A549 (cell line): Measurements from ENCODE around the gene FAM53B. TPM values are rescaled to one million over a fixed set of nuclear protein-coding genes. Genes with fewer than 3 reads are reported as not detected.

Experiments used
- ATAC-seq, 2 experiments: fragments of 200-7000 bp in 1 of 2; fragments of >200 bp in 1 of 2; cut with Nextera tagmentation in 1 of 2; cut with Tn5 transposase in 1 of 2; 3 replicates each; pipeline versions ENCODE4 v1.8.0 to v1.9.1; 2018 to 2020; ENCODE audit warnings: mild to moderate bottlenecking in 1 of 2, moderate library complexity in 1 of 2
- CTCF ChIA-PET: fragments of 300-600 bp; sonication (Branson Sonifier 250); formaldehyde crosslinking; extraction: SDS; loops from one replicate; lab custom pipeline; 2021; ENCODE audit warnings: antibody characterized with exemption, inconsistent platforms; lab: Yijun Ruan, JAX
- POLR2A ChIA-PET: fragments of 350-600 bp; formaldehyde crosslinking; extraction: SDS; loops from one replicate; lab custom pipeline; 2021; ENCODE audit warnings: antibody characterized with exemption, inconsistent platforms; lab: Yijun Ruan, JAX
- DNase-seq, 2 experiments: peaks; one replicate each; pipeline versions ENCODE4 v3.0.0 to v3.0.0-alpha.2; 2011 to 2016; ENCODE audit warnings: low read depth in 1 of 2, low spot score in 1 of 2
- FAIRE-seq: peaks from 2 replicates; lab custom pipeline; 2011; peaks lifted over from hg19 to GRCh38; lab: Jason Lieb, UNC
- H3K27ac ChIP-seq, 2 experiments: fragments of >200 bp; sonication (Bioruptor Twin); formaldehyde crosslinking; 3 replicates each; pipeline ENCODE4 v1.5.1; 2016 to 2017
- H3K4me1 ChIP-seq: fragments of >200 bp; sonication (Bioruptor Twin); formaldehyde crosslinking; 3 replicates; pipeline ENCODE4 v1.6.1; 2016
- H3K4me2 ChIP-seq: fragments of >200 bp; sonication (Bioruptor Twin); formaldehyde crosslinking; 3 replicates; pipeline ENCODE4 v1.6.1; 2016
- H3K4me3 ChIP-seq: fragments of >200 bp; sonication (Bioruptor Twin); formaldehyde crosslinking; 3 replicates; pipeline ENCODE4 v1.5.1; 2016
- H3K9me3 ChIP-seq: fragments of >200 bp; sonication (Bioruptor Twin); formaldehyde crosslinking; 3 replicates; pipeline ENCODE4 v1.6.1; 2016
- BHLHE40 ChIP-seq: IDR thresholded peaks from 2 replicates; pipeline ENCODE4 v1.6.1; 2012; ENCODE audit warnings: low read depth, low read length, inconsistent platforms
- CBX2 ChIP-seq: fragments of 200-600 bp; sonication (generic); IDR thresholded peaks from 2 replicates; pipeline ENCODE4 v1.6.1; 2016; ENCODE audit warnings: low read depth, mild to moderate bottlenecking, borderline replicate concordance
- CHD2 ChIP-seq: fragments of 150-350 bp; IDR thresholded peaks from 2 replicates; pipeline ENCODE4 v1.6.1; 2014; ENCODE audit warnings: low read length; ENCODE audit not compliant: partially characterized antibody
- EHF ChIP-seq: fragments of 250-450 bp; sonication (Bioruptor Pico); IDR thresholded peaks from 2 replicates; pipeline ENCODE4 v1.5.0; 2020; ENCODE audit warnings: mild to moderate bottlenecking
- EHMT2 ChIP-seq: fragments of 200-600 bp; sonication (generic); IDR thresholded peaks from 2 replicates; pipeline ENCODE4 v1.6.1; 2016; ENCODE audit warnings: antibody characterized with exemption, low read depth, mild to moderate bottlenecking, moderate library complexity
- EP300 ChIP-seq, 2 experiments: fragments of >200 bp; sonication (Bioruptor Twin); formaldehyde crosslinking; IDR thresholded peaks; 2 replicates in 1 of 2; 3 replicates in 1 of 2; pipeline ENCODE4 v1.6.1; 2016 to 2017
- FOXS1 ChIP-seq: fragments of 250-450 bp; sonication (Bioruptor Pico); IDR thresholded peaks from 2 replicates; pipeline ENCODE4 v1.5.0; 2020; ENCODE audit warnings: mild to moderate bottlenecking, moderate library complexity
- HDAC2 ChIP-seq: fragments of 200-600 bp; sonication (generic); IDR thresholded peaks from 2 replicates; pipeline ENCODE4 v1.6.1; 2016
- HEYL ChIP-seq: fragments of 250-450 bp; sonication (Bioruptor Pico); IDR thresholded peaks from 2 replicates; pipeline ENCODE4 v1.8.0; 2021; ENCODE audit warnings: mild to moderate bottlenecking, moderate library complexity
- JUN ChIP-seq, 2 experiments: fragments of >200 bp; sonication (Bioruptor Twin); formaldehyde crosslinking; IDR thresholded peaks; 2 replicates in 1 of 2; 3 replicates in 1 of 2; pipeline ENCODE4 v1.6.1; 2016 to 2017
- JUNB ChIP-seq: fragments of >200 bp; sonication (Bioruptor Twin); formaldehyde crosslinking; IDR thresholded peaks from 2 replicates; pipeline ENCODE4 v1.6.1; 2016
- KDM5A ChIP-seq: fragments of 200-600 bp; sonication (generic); IDR thresholded peaks from 2 replicates; pipeline ENCODE4 v1.6.1; 2016; ENCODE audit warnings: antibody characterized with exemption, mild to moderate bottlenecking
- NFE2L2 ChIP-seq: fragments of 150-350 bp; conservative IDR thresholded peaks from 2 replicates; pipeline ENCODE4 v1.6.1; 2014; ENCODE audit warnings: low read length
- PHF8 ChIP-seq: fragments of 200-600 bp; sonication (generic); IDR thresholded peaks from 2 replicates; pipeline ENCODE4 v1.6.1; 2016; ENCODE audit warnings: low read depth, mild to moderate bottlenecking, antibody characterized with exemption, moderate library complexity, borderline replicate concordance
- POLR2AphosphoS2 ChIP-seq: conservative IDR thresholded peaks from 2 replicates; pipeline ENCODE4 v1.6.1; 2012; ENCODE audit warnings: low read length, improper control_type of control experiment, inconsistent platforms
- RCOR1 ChIP-seq: fragments of 150-350 bp; IDR thresholded peaks from 2 replicates; pipeline ENCODE4 v1.6.1; 2014; ENCODE audit warnings: antibody characterized with exemption, low read length, low read depth
- RFX5 ChIP-seq: fragments of 450-650 bp; IDR thresholded peaks from 2 replicates; pipeline ENCODE4 v1.7.1; 2014; ENCODE audit warnings: antibody characterized with exemption, mild to moderate bottlenecking, moderate library complexity
- RNF2 ChIP-seq: fragments of 200-600 bp; sonication (generic); IDR thresholded peaks from 2 replicates; pipeline ENCODE4 v1.6.1; 2016; ENCODE audit warnings: low read depth, mild to moderate bottlenecking, antibody characterized with exemption, moderate library complexity, borderline replicate concordance
- SMC3 ChIP-seq: fragments of >200 bp; sonication (Bioruptor Twin); formaldehyde crosslinking; IDR thresholded peaks from 3 replicates; pipeline ENCODE4 v1.6.1; 2018; ENCODE audit warnings: inconsistent platforms
- TFCP2L1 ChIP-seq: fragments of 250-450 bp; sonication (Bioruptor Pico); IDR thresholded peaks from 2 replicates; pipeline ENCODE4 v1.5.0; 2021; ENCODE audit warnings: mild to moderate bottlenecking
- ZSCAN20 ChIP-seq: fragments of 250-450 bp; sonication (Bioruptor Pico); IDR thresholded peaks from 2 replicates; pipeline ENCODE4 v1.8.0; 2022; ENCODE audit warnings: mild to moderate bottlenecking, moderate library complexity
- WGBS: methylation state at CpG from one replicate; pipeline ENCODE4 v1.1.6; 2017; ENCODE audit errors: missing lambda C conversion rate; 5-methylcytosine and 5-hydroxymethylcytosine counted together
- polyA plus RNA-seq, 4 experiments: library from polyadenylated mRNA; depleted of rRNA in 3 of 4; stranded (reverse); fragments of >200 nt; fragmentation: RNase III in 1 of 4; extraction: RNeasy Plus Mini Kit Qiagen cat#74134 plus additional on column Dnase treatment in 1 of 4; gene quantifications; 2 replicates in 3 of 4; 3 replicates in 1 of 4; pipeline ENCODE4 v1.2.3, GENCODE V29; 2011 to 2017
- TF ChIP-seq, protein P1 (sequence below): fragments of 250-450 bp; sonication (Bioruptor Pico); IDR thresholded peaks from 2 replicates; pipeline ENCODE4 v1.5.0; 2020; ENCODE audit warnings: low read depth, mild to moderate bottlenecking, moderate library complexity
- TF ChIP-seq, protein P2 (sequence below): fragments of >200 bp; sonication (Bioruptor Twin); formaldehyde crosslinking; IDR thresholded peaks from 2 replicates; pipeline ENCODE4 v1.6.1; 2016
- TF ChIP-seq, protein P3 (sequence below): fragments of 250-450 bp; sonication (Bioruptor Pico); IDR thresholded peaks from 2 replicates; pipeline ENCODE4 v1.5.0; 2021; ENCODE audit warnings: mild to moderate bottlenecking, moderate library complexity, borderline replicate concordance
- TF ChIP-seq, protein P4 (sequence below): fragments of 150-350 bp; IDR thresholded peaks from 2 replicates; pipeline ENCODE4 v1.6.1; 2014; ENCODE audit warnings: low read depth, mild to moderate bottlenecking, low read length
- TF ChIP-seq, protein P5 (sequence below): fragments of >200 bp; sonication (Bioruptor Twin); formaldehyde crosslinking; IDR thresholded peaks from 3 replicates; pipeline ENCODE4 v1.5.1; 2016
- TF ChIP-seq, protein P6 (sequence below): IDR thresholded peaks from 2 replicates; pipeline ENCODE4 v1.6.1; 2012
- TF ChIP-seq, protein P7 (sequence below): fragments of 450-650 bp; IDR thresholded peaks from 2 replicates; pipeline ENCODE4 v1.6.1; 2014; ENCODE audit warnings: antibody characterized with exemption

The FAM53B gene
- polyA plus RNA-seq, 2 of the 4 experiments (the other 2 are of a cell fraction) = 5.1 to 8.5 TPM

DNA sequence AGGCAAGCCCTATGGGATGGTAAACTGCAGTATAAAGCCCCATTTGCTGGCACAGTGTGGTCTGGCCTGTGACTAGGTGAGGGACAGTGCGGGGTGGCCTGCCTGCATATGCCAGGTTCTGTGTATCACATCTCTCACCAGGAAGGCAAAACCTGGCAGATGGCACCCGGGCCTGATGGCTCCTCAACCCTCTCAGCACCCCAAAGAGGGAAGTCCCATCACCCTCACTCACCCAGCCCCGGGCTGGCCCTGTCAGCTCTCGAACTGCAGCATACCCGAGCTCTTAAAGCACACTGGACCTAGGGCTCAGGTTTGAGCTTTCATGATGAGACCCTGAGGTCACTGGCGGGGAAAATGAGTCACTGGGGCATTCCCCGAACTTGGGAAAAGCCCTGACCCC is 152.1 kb downstream of the FAM53B start:
- CTCF ChIA-PET = interaction anchor here (0.6 to 1.3 kb wide), 2 partner anchors 149 to 235 kb away, joined by 3 read pairs; no protein-coding TSS in a partner anchor
- H3K4me3 ChIP-seq = no peak overlapping the region
- no peak overlapping the region for H3K27ac ChIP-seq
- FAIRE-seq (no peak), ATAC-seq (no peak), DNase-seq (no peak)
- peaks cover 3% of the 10 kb centered on the region; the same call in 1 of the 3 replicates for H3K4me1 ChIP-seq
- H3K4me2 ChIP-seq = no peak overlapping the region
- peaks cover 7% of the 10 kb centered on the region for H3K9me3 ChIP-seq
- POLR2A ChIA-PET = no interaction called here
- TF ChIP-seq NFE2L2 = no peak
- TF ChIP-seq, protein P1, sequence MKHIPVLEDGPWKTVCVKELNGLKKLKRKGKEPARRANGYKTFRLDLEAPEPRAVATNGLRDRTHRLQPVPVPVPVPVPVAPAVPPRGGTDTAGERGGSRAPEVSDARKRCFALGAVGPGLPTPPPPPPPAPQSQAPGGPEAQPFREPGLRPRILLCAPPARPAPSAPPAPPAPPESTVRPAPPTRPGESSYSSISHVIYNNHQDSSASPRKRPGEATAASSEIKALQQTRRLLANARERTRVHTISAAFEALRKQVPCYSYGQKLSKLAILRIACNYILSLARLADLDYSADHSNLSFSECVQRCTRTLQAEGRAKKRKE (CRISPR knock-in tag) = no peak
- no peak for TF ChIP-seq SMC3
- TF ChIP-seq, protein P2, sequence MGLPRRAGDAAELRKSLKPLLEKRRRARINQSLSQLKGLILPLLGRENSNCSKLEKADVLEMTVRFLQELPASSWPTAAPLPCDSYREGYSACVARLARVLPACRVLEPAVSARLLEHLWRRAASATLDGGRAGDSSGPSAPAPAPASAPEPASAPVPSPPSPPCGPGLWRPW = no peak
- TF ChIP-seq FOXS1 = no peak
- TF ChIP-seq CHD2 = no peak
- TF ChIP-seq, protein P3, sequence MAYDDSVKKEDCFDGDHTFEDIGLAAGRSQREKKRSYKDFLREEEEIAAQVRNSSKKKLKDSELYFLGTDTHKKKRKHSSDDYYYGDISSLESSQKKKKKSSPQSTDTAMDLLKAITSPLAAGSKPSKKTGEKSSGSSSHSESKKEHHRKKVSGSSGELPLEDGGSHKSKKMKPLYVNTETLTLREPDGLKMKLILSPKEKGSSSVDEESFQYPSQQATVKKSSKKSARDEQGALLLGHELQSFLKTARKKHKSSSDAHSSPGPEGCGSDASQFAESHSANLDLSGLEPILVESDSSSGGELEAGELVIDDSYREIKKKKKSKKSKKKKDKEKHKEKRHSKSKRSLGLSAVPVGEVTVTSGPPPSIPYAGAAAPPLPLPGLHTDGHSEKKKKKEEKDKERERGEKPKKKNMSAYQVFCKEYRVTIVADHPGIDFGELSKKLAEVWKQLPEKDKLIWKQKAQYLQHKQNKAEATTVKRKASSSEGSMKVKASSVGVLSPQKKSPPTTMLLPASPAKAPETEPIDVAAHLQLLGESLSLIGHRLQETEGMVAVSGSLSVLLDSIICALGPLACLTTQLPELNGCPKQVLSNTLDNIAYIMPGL = no peak
- TF ChIP-seq, protein P4, sequence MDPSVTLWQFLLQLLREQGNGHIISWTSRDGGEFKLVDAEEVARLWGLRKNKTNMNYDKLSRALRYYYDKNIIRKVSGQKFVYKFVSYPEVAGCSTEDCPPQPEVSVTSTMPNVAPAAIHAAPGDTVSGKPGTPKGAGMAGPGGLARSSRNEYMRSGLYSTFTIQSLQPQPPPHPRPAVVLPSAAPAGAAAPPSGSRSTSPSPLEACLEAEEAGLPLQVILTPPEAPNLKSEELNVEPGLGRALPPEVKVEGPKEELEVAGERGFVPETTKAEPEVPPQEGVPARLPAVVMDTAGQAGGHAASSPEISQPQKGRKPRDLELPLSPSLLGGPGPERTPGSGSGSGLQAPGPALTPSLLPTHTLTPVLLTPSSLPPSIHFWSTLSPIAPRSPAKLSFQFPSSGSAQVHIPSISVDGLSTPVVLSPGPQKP = no peak
- TF ChIP-seq, protein P5, sequence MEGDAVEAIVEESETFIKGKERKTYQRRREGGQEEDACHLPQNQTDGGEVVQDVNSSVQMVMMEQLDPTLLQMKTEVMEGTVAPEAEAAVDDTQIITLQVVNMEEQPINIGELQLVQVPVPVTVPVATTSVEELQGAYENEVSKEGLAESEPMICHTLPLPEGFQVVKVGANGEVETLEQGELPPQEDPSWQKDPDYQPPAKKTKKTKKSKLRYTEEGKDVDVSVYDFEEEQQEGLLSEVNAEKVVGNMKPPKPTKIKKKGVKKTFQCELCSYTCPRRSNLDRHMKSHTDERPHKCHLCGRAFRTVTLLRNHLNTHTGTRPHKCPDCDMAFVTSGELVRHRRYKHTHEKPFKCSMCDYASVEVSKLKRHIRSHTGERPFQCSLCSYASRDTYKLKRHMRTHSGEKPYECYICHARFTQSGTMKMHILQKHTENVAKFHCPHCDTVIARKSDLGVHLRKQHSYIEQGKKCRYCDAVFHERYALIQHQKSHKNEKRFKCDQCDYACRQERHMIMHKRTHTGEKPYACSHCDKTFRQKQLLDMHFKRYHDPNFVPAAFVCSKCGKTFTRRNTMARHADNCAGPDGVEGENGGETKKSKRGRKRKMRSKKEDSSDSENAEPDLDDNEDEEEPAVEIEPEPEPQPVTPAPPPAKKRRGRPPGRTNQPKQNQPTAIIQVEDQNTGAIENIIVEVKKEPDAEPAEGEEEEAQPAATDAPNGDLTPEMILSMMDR = no peak
- TF ChIP-seq JUN (IDR thresholded peaks at IDR 0.05) = no peak
- no peak for TF ChIP-seq HEYL
- no peak for TF ChIP-seq EP300 (IDR thresholded peaks at IDR 0.05)
- TF ChIP-seq, protein P6, sequence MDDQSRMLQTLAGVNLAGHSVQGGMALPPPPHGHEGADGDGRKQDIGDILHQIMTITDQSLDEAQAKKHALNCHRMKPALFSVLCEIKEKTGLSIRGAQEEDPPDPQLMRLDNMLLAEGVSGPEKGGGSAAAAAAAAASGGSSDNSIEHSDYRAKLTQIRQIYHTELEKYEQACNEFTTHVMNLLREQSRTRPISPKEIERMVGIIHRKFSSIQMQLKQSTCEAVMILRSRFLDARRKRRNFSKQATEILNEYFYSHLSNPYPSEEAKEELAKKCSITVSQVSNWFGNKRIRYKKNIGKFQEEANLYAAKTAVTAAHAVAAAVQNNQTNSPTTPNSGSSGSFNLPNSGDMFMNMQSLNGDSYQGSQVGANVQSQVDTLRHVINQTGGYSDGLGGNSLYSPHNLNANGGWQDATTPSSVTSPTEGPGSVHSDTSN = no peak
- no peak for TF ChIP-seq CBX2
- no peak for TF ChIP-seq RNF2
- no peak for TF ChIP-seq EHF (CRISPR knock-in tag)
- TF ChIP-seq JUNB = no peak
- TF ChIP-seq RCOR1 = no peak
- TF ChIP-seq BHLHE40 = no peak
- 46% methylated on average over 6 of the region's 7 CpGs for WGBS

DNA sequence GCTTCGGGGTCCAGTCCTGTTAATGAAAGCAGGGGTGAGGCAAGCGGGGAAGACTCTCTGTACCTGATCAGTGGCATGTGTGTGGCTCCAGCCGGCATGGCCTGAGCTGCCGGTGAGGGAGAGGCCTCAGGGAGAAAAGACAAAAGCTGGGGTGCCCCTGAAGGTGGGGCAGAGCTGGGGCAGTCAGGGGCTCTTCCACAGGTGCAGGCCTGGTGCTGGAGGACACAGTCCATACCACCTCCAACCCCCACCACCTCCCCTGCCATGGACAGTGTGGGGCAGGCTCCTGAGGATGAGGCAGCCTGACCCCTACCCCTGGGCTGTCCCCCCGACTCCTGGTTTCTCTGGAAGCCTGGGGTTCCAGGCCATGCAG is 153.1 kb downstream of the FAM53B start:
- DNase-seq = no peak
- ChIA-PET CTCF (no interaction called here), POLR2A (no interaction called here)
- no peak for FAIRE-seq
- H3K9me3 ChIP-seq = peaks cover 7% of the 10 kb centered on the region
- H3K27ac ChIP-seq = no peak overlapping the region
- ATAC-seq = no peak
- WGBS = 70% methylated on average over 3 of the region's 5 CpGs
- no peak overlapping the region for H3K4me2 ChIP-seq
- H3K4me1 ChIP-seq = no peaks in the 10 kb centered on the region
- no peak overlapping the region for H3K4me3 ChIP-seq
- TF ChIP-seq, protein P5 = no peak
- TF ChIP-seq, protein P7, sequence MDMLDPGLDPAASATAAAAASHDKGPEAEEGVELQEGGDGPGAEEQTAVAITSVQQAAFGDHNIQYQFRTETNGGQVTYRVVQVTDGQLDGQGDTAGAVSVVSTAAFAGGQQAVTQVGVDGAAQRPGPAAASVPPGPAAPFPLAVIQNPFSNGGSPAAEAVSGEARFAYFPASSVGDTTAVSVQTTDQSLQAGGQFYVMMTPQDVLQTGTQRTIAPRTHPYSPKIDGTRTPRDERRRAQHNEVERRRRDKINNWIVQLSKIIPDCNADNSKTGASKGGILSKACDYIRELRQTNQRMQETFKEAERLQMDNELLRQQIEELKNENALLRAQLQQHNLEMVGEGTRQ = no peak
- TF ChIP-seq BHLHE40 (no peak), RNF2 (no peak), NFE2L2 (no peak), CHD2 (no peak), EHF (CRISPR knock-in tag) (no peak), JUNB (no peak), HDAC2 (no peak), TFCP2L1 (CRISPR knock-in tag) (no peak), HEYL (no peak), ZSCAN20 (no peak), EHMT2 (no peak), PHF8 (no peak), RFX5 (no peak), KDM5A (no peak), POLR2AphosphoS2 (no peak)
